K562 (cell line): ENCODE measurements around the gene COL1A2.

Experiments
- BRD9 ChIP-seq: fragments of 450-650 bp; IDR thresholded peaks from 2 replicates; pipeline ENCODE4 v1.6.1; 2018; ENCODE audit warnings: low read depth; ENCODE audit not compliant: partially characterized antibody
- DMBX1 ChIP-seq: fragments of 250-450 bp; sonication (Bioruptor Pico); IDR thresholded peaks from 2 replicates; pipeline ENCODE4 v1.8.0; 2022; ENCODE audit warnings: inconsistent platforms, mild to moderate bottlenecking, moderate library complexity, borderline replicate concordance
- E2F1 ChIP-seq: sonication (generic); formaldehyde crosslinking; IDR thresholded peaks from 2 replicates; pipeline ENCODE4 v1.8.1; 2023; ENCODE audit warnings: mild to moderate bottlenecking, missing genetic modification reagents, moderate library complexity
- E2F4 ChIP-seq: sonication (generic); formaldehyde crosslinking; IDR thresholded peaks from 2 replicates; pipeline ENCODE4 v1.8.0; 2022; ENCODE audit warnings: mild to moderate bottlenecking, low read depth, missing genetic modification reagents
- EZH2 ChIP-seq: IDR thresholded peaks from 2 replicates; pipeline ENCODE4 v1.6.1; 2012; ENCODE audit warnings: low read depth, mild to moderate bottlenecking, inconsistent platforms, low read length, borderline replicate concordance
- JUN ChIP-seq, 2 experiments: sonication (generic) in 1 of 2; formaldehyde crosslinking in 1 of 2; IDR thresholded peaks; 2 replicates each; pipeline versions ENCODE4 v1.6.1 to v1.8.0; 2012 to 2022; ENCODE audit warnings: borderline replicate concordance in 2 of 2, mild to moderate bottlenecking in 2 of 2, improper control_type of control experiment in 1 of 2, low read depth in 1 of 2, low read length in 1 of 2, missing genetic modification reagents in 1 of 2
- MAFF ChIP-seq: IDR thresholded peaks from 2 replicates; pipeline ENCODE4 v1.6.1; 2012; ENCODE audit warnings: low read length, improper control_type of control experiment
- MITF ChIP-seq: IDR thresholded peaks from 2 replicates; pipeline ENCODE4 v1.6.1; 2014; ENCODE audit warnings: antibody characterized with exemption
- PCBP1 ChIP-seq: fragments of 200-400 bp; formaldehyde crosslinking; IDR thresholded peaks from 2 replicates; pipeline ENCODE4 v1.6.1; 2018; ENCODE audit warnings: mild to moderate bottlenecking, low read depth, low read length; ENCODE audit not compliant: poor library complexity, severe bottlenecking
- RNF2 ChIP-seq: sonication (generic); IDR thresholded peaks from 2 replicates; pipeline ENCODE4 v1.6.1; 2016
- USF2 ChIP-seq: sonication (generic); formaldehyde crosslinking; IDR thresholded peaks from 2 replicates; pipeline ENCODE4 v1.5.0; 2020; ENCODE audit warnings: missing genetic modification reagents
- ZBTB33 ChIP-seq: sonication (generic); formaldehyde crosslinking; IDR thresholded peaks from 2 replicates; pipeline ENCODE4 v1.8.1; 2023; ENCODE audit warnings: mild to moderate bottlenecking, missing genetic modification reagents
- ZNF143 ChIP-seq: sonication (generic); formaldehyde crosslinking; IDR thresholded peaks from 2 replicates; pipeline ENCODE4 v1.9.0; 2022; ENCODE audit warnings: mild to moderate bottlenecking, missing genetic modification reagents
- ZNF639 ChIP-seq, 2 experiments: fragments of 200-800 bp in 1 of 2; sonication (Bioruptor generic) in 1 of 2; sonication (generic) in 1 of 2; formaldehyde crosslinking in 1 of 2; IDR thresholded peaks in 1 of 2; conservative IDR thresholded peaks in 1 of 2; 2 replicates each; pipeline versions ENCODE4 v1.5.0 to v1.6.1; 2016 to 2020; ENCODE audit warnings: missing compliant biosample characterization in 1 of 2, missing genetic modification characterization in 1 of 2, missing genetic modification reagents in 1 of 2

- TF ChIP-seq RNF2 (no peak), ZBTB33 (CRISPR knock-in tag) (no peak), JUN (IDR thresholded peaks at IDR 0.05; ENCODE audit: borderline replicate concordance, low read depth, low read length) (no peak), JUN (CRISPR knock-in tag; IDR thresholded peaks at IDR 0.05; ENCODE audit: borderline replicate concordance) (no peak), BRD9 (no peak), E2F4 (CRISPR knock-in tag) (no peak), ZNF639 (CRISPR knock-in tag; conservative IDR thresholded peaks at IDR 0.05 in 1 of 2, IDR thresholded peaks at IDR 0.05 in 1 of 2) (no peak), EZH2 (no peak), USF2 (no peak), PCBP1 (no peak), MAFF (no peak), MITF (no peak), E2F1 (no peak), ZNF143 (no peak), DMBX1 (CRISPR knock-in tag) (no peak)
Observed at GRCh38 chr7:94422136-94422535, 27.4 kb downstream of the COL1A2 start.
